ENCODE measurements around the gene CLPX.

CLPX gene

DNA sequence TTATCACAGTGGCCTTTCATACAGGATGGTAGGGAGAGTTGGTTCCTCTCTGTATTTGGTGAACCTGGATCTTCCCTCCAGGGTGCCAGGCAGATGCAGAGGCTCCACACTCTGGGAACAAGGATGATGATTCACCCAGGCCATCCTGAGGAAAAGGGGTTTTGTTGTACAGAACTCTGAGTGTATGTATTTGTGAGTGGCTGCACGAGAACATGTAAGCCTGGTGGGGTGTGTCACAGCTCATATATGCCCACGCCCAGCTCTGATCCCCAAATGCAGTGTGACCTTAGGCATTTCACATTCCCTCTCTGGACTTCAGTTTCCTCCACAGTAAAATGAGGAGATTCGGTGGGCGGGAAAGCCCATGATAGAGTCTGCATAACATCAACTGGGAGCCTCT, 37.7 kb upstream of the CLPX start:
- Histone ChIP-seq H3K27ac (ENCODE audit: insufficient read depth in 1 of 2, low read depth in 1 of 2, low read length in 2 of 2, poor library complexity in 1 of 2, severe bottlenecking in 2 of 2) (no peak overlapping the region), H3K36me3 (ENCODE audit: control insufficient read depth in 4 of 4, insufficient read depth in 4 of 4, low read length in 3 of 4) (no peaks in the 10 kb centered on the region), H3K27me3 (replicated peaks in 2 of 5; ENCODE audit: control insufficient read depth in 4 of 5, insufficient read depth in 5 of 5, low read length in 4 of 5) (no peaks in the 10 kb centered on the region), H3K9me3 (ENCODE audit: control extremely low read depth in 1 of 5, control insufficient read depth in 4 of 5, insufficient read depth in 2 of 5, low read depth in 1 of 5, low read length in 4 of 5) (no peaks in the 10 kb centered on the region), H3K4me3 (ENCODE audit: control insufficient read depth in 1 of 7, extremely low read depth in 1 of 7, insufficient read depth in 4 of 7, low read depth in 2 of 7, low read length in 6 of 7) (no peak overlapping the region), H3K4me1 (ENCODE audit: control extremely low read depth in 1 of 4, control insufficient read depth in 4 of 4, insufficient read depth in 4 of 4, low read length in 3 of 4) (peaks cover 0 to 8% (median 6%) of the 10 kb centered on the region in 4 experiments)
- no peak for DNase-seq
- WGBS (ENCODE audit: insufficient coverage), result 93% methylated on average over 4 of the region's 4 CpGs
- ChIA-PET POLR2A (no interaction called here), CTCF (interaction anchor here (1.2 kb wide), 1 partner anchor 37 kb away, joined by 4 read pairs; no protein-coding TSS in a partner anchor)

DNA sequence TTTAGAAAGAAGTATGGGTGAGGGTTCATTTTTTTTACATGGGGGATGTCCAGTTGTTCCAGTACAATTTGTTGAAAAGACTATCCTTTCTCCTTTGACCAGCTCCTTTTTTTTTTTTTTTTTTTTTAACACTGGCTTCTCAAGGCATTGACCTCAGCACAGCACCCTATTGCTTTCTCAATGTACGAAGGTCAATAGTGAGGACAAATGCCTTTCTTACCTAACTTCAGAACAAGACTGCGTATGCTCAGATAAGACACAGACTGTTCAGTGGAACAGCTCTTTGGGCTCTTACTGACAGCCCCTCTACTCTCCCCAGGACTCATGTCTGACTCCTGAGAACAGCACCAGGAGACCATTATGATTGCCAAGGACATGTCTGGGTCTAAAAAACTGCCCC, 36.6 kb upstream of the CLPX start:
- WGBS (ENCODE audit: insufficient coverage), result 100% methylated on average over 2 of the region's 2 CpGs
- ChIA-PET CTCF (interaction anchor here (1.0 to 1.2 kb wide), 3 partner anchors 38 to 75 kb away, joined by 3 to 4 read pairs (median 4); no protein-coding TSS in a partner anchor), POLR2A (no interaction called here)
- Histone ChIP-seq H3K4me1 (ENCODE audit: control extremely low read depth in 1 of 4, control insufficient read depth in 4 of 4, insufficient read depth in 4 of 4, low read length in 3 of 4) (peaks cover 0 to 8% (median 7%) of the 10 kb centered on the region in 4 experiments), H3K27ac (ENCODE audit: insufficient read depth in 1 of 2, low read depth in 1 of 2, low read length in 2 of 2, poor library complexity in 1 of 2, severe bottlenecking in 2 of 2) (no peak overlapping the region), H3K36me3 (ENCODE audit: control insufficient read depth in 4 of 4, insufficient read depth in 4 of 4, low read length in 3 of 4) (no peaks in the 10 kb centered on the region), H3K4me3 (ENCODE audit: control insufficient read depth in 1 of 7, extremely low read depth in 1 of 7, insufficient read depth in 4 of 7, low read depth in 2 of 7, low read length in 6 of 7) (no peak overlapping the region), H3K27me3 (replicated peaks in 2 of 5; ENCODE audit: control insufficient read depth in 4 of 5, insufficient read depth in 5 of 5, low read length in 4 of 5) (no peaks in the 10 kb centered on the region), H3K9me3 (ENCODE audit: control extremely low read depth in 1 of 5, control insufficient read depth in 4 of 5, insufficient read depth in 2 of 5, low read depth in 1 of 5, low read length in 4 of 5) (no peaks in the 10 kb centered on the region)
- no peak for DNase-seq

DNA sequence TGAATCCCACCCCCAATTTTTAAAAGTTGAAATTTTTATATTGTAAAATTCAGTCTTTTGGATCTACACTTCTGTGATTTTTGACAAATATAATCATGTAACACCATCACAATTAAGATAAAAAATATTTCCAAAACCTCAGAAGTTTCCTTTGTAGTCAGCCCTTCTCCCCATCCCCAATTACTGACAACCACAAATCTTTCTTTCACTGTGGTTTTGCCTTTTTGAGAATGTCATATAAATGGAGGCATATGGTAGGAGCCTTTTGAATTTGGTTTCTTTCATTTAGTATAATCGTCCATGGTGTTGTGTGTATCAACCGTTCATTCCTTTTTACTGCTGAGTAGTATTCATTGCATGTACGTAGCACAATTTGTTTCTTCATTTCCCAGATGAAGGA, 34.0 kb upstream of the CLPX start:
- ChIA-PET POLR2A (no interaction called here), CTCF (interaction anchor here (0.6 kb wide), 1 partner anchor 41 kb away, joined by 3 read pairs; no protein-coding TSS in a partner anchor)
- Histone ChIP-seq H3K36me3 (ENCODE audit: control insufficient read depth in 4 of 4, insufficient read depth in 4 of 4, low read length in 3 of 4) (no peaks in the 10 kb centered on the region), H3K4me3 (ENCODE audit: control insufficient read depth in 1 of 7, extremely low read depth in 1 of 7, insufficient read depth in 4 of 7, low read depth in 2 of 7, low read length in 6 of 7) (no peak overlapping the region), H3K27ac (ENCODE audit: insufficient read depth in 1 of 2, low read depth in 1 of 2, low read length in 2 of 2, poor library complexity in 1 of 2, severe bottlenecking in 2 of 2) (no peak overlapping the region), H3K4me1 (ENCODE audit: control extremely low read depth in 1 of 4, control insufficient read depth in 4 of 4, insufficient read depth in 4 of 4, low read length in 3 of 4) (peaks cover 0 to 7% (median 6%) of the 10 kb centered on the region in 4 experiments), H3K9me3 (ENCODE audit: control extremely low read depth in 1 of 5, control insufficient read depth in 4 of 5, insufficient read depth in 2 of 5, low read depth in 1 of 5, low read length in 4 of 5) (no peaks in the 10 kb centered on the region), H3K27me3 (replicated peaks in 2 of 5; ENCODE audit: control insufficient read depth in 4 of 5, insufficient read depth in 5 of 5, low read length in 4 of 5) (no peaks in the 10 kb centered on the region)
- no peak for DNase-seq
- WGBS (ENCODE audit: insufficient coverage), result 100% methylated on average over 2 of the region's 3 CpGs

DNA sequence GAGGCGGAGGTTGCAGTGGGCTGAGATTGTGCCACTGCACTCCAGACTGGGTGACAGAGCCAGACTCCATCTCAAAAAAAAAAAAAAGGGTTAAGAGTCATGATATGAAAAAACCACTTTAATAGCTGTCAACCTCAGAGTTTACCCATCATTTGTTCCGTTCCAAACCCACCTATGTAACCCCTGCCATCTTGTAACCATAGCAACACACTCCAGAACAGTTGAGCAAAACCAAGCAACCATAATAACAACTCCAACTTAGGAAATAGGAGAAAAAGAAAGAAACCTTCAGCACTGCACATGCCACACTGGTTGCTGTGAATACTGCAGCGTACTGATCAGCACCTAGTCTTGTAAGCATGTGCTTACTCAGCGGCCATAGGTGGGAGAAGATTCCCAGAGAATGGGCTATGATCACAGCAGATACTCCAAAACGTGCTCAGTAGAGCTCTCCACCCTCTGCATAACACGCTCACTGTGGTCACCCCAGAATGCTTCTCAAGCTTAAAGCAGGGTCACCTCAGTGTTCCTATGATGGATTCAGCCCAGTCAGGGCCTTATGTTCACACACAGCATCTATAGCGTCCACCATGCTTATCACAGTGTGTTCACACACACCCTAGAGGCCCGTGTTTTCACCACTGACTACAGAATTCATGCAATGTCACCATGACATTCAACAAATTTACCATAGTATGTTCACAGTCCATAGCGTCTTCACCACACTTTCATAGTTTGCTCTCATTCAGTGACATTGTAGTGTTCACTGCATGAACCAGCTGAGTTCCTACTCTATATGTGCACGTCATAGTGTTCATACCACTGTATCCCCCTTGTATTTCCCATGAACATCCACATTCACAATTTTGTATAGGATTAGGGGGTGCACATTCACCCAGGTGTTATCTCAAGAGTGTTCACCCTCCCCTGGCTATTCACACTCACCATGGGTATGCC, 32.7 kb upstream of the CLPX start:
- 75% methylated on average over 9 of the region's 10 CpGs for WGBS (ENCODE audit: insufficient coverage)

DNA sequence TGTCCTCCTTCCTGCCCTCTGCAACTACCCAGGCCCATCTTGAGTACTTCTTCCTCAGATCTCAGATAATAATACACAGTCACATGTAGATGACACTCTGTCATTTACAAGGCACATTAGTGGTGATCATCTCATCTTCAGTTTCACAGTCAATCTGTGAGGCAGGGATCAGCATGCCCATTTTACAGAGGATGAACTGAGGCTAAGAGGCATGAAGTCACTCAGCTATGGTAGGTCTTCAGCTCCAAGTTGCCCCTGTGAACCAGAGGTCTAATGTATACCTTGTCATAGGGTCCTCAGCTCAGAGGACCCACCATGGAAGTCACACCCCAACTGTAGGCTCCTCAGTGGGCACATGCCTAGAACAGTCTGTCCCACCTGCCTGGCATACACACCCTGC, 30.4 kb upstream of the CLPX start:
- Histone ChIP-seq H3K4me3 (ENCODE audit: control insufficient read depth in 1 of 7, extremely low read depth in 1 of 7, insufficient read depth in 4 of 7, low read depth in 2 of 7, low read length in 6 of 7) (no peak overlapping the region), H3K4me1 (ENCODE audit: control extremely low read depth in 1 of 4, control insufficient read depth in 4 of 4, insufficient read depth in 4 of 4, low read length in 3 of 4) (peaks cover 0 to 14% (median 6%) of the 10 kb centered on the region in 4 experiments), H3K9me3 (ENCODE audit: control extremely low read depth in 1 of 5, control insufficient read depth in 4 of 5, insufficient read depth in 2 of 5, low read depth in 1 of 5, low read length in 4 of 5) (no peaks in the 10 kb centered on the region), H3K36me3 (ENCODE audit: control insufficient read depth in 4 of 4, insufficient read depth in 4 of 4, low read length in 3 of 4) (no peaks in the 10 kb centered on the region), H3K27ac (ENCODE audit: insufficient read depth in 1 of 2, low read depth in 1 of 2, low read length in 2 of 2, poor library complexity in 1 of 2, severe bottlenecking in 2 of 2) (no peak overlapping the region), H3K27me3 (replicated peaks in 2 of 5; ENCODE audit: control insufficient read depth in 4 of 5, insufficient read depth in 5 of 5, low read length in 4 of 5) (no peaks in the 10 kb centered on the region)
- POLR2A ChIA-PET, result no interaction called here
- CTCF ChIA-PET, result interaction anchor here (0.6 to 2.6 kb wide), 8 partner anchors 20 to 232 kb away, joined by 3 to 17 read pairs (median 4); no protein-coding TSS in a partner anchor
- no peak for DNase-seq

More for the DNA sequence above, 32.7 kb upstream of the CLPX start:
- H3K4me1 ChIP-seq (ENCODE audit: control extremely low read depth in 1 of 4, control insufficient read depth in 4 of 4, insufficient read depth in 4 of 4, low read length in 3 of 4), result peaks cover 0 to 3% (median 0%) of the 10 kb centered on the region in 4 experiments
- no peaks in the 10 kb centered on the region for H3K36me3 ChIP-seq (ENCODE audit: control insufficient read depth in 4 of 4, insufficient read depth in 4 of 4, low read length in 3 of 4)
- no peaks in the 10 kb centered on the region for H3K9me3 ChIP-seq (ENCODE audit: control extremely low read depth in 1 of 5, control insufficient read depth in 4 of 5, insufficient read depth in 2 of 5, low read depth in 1 of 5, low read length in 4 of 5)
- H3K27ac ChIP-seq (ENCODE audit: insufficient read depth in 1 of 2, low read depth in 1 of 2, low read length in 2 of 2, poor library complexity in 1 of 2, severe bottlenecking in 2 of 2), result no peak overlapping the region
- H3K4me3 ChIP-seq (ENCODE audit: control insufficient read depth in 1 of 7, extremely low read depth in 1 of 7, insufficient read depth in 4 of 7, low read depth in 2 of 7, low read length in 6 of 7), result no peak overlapping the region
- no peaks in the 10 kb centered on the region for H3K27me3 ChIP-seq (replicated peaks in 2 of 5; ENCODE audit: control insufficient read depth in 4 of 5, insufficient read depth in 5 of 5, low read length in 4 of 5)
- ChIA-PET CTCF (interaction anchor here (0.7 to 1.1 kb wide), 2 partner anchors 28 to 53 kb away, joined by 3 to 4 read pairs; no protein-coding TSS in a partner anchor), POLR2A (interaction anchor here (0.5 to 0.6 kb wide), 2 partner anchors 87 to 278 kb away, joined by 3 to 4 read pairs; partner anchors contain the start of gene RNU5B-1)
- DNase-seq, result peak in 2 of 3 donors; percentile 50 to 52

DNA sequence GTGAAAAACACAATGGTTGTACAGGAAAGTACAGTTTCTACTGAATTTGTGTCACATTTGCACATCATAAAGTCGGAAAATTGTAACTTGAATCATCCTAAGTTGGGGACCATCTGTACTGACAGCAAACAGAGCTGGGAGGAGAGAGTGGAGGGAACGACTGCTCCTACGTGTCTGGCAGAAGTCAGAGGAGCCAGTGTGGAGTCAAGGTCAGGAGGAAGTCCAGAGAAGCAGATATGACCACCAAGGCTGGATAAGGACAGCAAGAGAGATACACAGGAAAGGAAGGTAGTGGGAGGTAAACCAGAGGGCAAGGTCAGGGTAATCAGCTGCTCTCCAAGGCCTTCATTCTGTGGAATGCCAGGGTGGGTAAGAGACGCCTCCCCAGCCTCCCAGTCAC, 28.9 kb upstream of the CLPX start:
- Histone ChIP-seq H3K27ac (ENCODE audit: insufficient read depth in 1 of 2, low read depth in 1 of 2, low read length in 2 of 2, poor library complexity in 1 of 2, severe bottlenecking in 2 of 2) (no peak overlapping the region), H3K36me3 (ENCODE audit: control insufficient read depth in 4 of 4, insufficient read depth in 4 of 4, low read length in 3 of 4) (no peaks in the 10 kb centered on the region), H3K4me3 (ENCODE audit: control insufficient read depth in 1 of 7, extremely low read depth in 1 of 7, insufficient read depth in 4 of 7, low read depth in 2 of 7, low read length in 6 of 7) (no peak overlapping the region), H3K4me1 (ENCODE audit: control extremely low read depth in 1 of 4, control insufficient read depth in 4 of 4, insufficient read depth in 4 of 4, low read length in 3 of 4) (peaks cover 0 to 14% (median 6%) of the 10 kb centered on the region in 4 experiments), H3K9me3 (ENCODE audit: control extremely low read depth in 1 of 5, control insufficient read depth in 4 of 5, insufficient read depth in 2 of 5, low read depth in 1 of 5, low read length in 4 of 5) (no peaks in the 10 kb centered on the region), H3K27me3 (replicated peaks in 2 of 5; ENCODE audit: control insufficient read depth in 4 of 5, insufficient read depth in 5 of 5, low read length in 4 of 5) (no peaks in the 10 kb centered on the region)
- WGBS (ENCODE audit: insufficient coverage), result 91% methylated on average over 3 of the region's 4 CpGs
- CTCF ChIA-PET, result interaction anchor here (0.6 to 2.6 kb wide), 2 partner anchors 57 to 137 kb away, joined by 3 to 17 read pairs; no protein-coding TSS in a partner anchor
- POLR2A ChIA-PET, result no interaction called here
- DNase-seq, result no peak

DNA sequence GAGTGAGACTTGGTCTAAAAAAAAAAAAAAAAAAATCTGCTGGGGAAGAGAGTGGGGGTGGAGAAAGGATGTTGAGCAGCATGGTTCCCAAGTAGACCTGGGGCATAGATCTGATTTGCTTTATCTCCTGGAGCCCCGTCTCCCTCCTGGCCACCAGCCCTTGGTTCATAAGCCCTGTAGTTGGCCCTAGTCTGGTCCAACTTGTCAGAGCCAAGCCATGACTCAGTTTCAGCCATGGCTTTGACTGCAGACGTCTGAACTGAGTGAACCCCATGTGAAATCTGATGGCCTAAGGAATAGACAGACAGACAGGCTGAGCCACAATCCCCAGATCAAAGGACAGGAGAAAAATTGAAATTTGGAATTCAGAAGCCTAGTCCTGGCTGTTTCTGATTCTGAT, 28.1 kb upstream of the CLPX start:
- no peak overlapping the region for H3K4me3 ChIP-seq (ENCODE audit: control insufficient read depth in 1 of 7, extremely low read depth in 1 of 7, insufficient read depth in 4 of 7, low read depth in 2 of 7, low read length in 6 of 7)
- DNase-seq, result no peak
- no peaks in the 10 kb centered on the region for H3K27me3 ChIP-seq (replicated peaks in 2 of 5; ENCODE audit: control insufficient read depth in 4 of 5, insufficient read depth in 5 of 5, low read length in 4 of 5)
- no peaks in the 10 kb centered on the region for H3K9me3 ChIP-seq (ENCODE audit: control extremely low read depth in 1 of 5, control insufficient read depth in 4 of 5, insufficient read depth in 2 of 5, low read depth in 1 of 5, low read length in 4 of 5)
- WGBS (ENCODE audit: insufficient coverage), result 100% methylated on average over 2 of the region's 2 CpGs
- H3K27ac ChIP-seq (ENCODE audit: insufficient read depth in 1 of 2, low read depth in 1 of 2, low read length in 2 of 2, poor library complexity in 1 of 2, severe bottlenecking in 2 of 2), result no peak overlapping the region
- ChIA-PET CTCF (interaction anchor here (0.7 to 2.6 kb wide), 2 partner anchors 11 to 57 kb away, joined by 3 to 17 read pairs; no protein-coding TSS in a partner anchor), POLR2A (no interaction called here)
- H3K36me3 ChIP-seq (ENCODE audit: control insufficient read depth in 4 of 4, insufficient read depth in 4 of 4, low read length in 3 of 4), result no peaks in the 10 kb centered on the region
- H3K4me1 ChIP-seq (ENCODE audit: control extremely low read depth in 1 of 4, control insufficient read depth in 4 of 4, insufficient read depth in 4 of 4, low read length in 3 of 4), result peaks cover 0 to 14% (median 6%) of the 10 kb centered on the region in 4 experiments

All from common myeloid progenitor, CD34-positive (primary cell).